HG02798 (cell line): ENCODE measurements around the gene TCP11L1.
"Not testable (repeated sequence)": the region's sequence is repeated elsewhere in the genome, so short reads cannot be mapped to it uniquely, and the experiment has no call there.

Source experiments
- ATAC-seq: cut with Tn5 transposase; IDR thresholded peaks from one replicate; pipeline ENCODE4 v1.9.1; 2021; ENCODE audit warnings: mild to moderate bottlenecking; ENCODE audit not compliant: unreplicated experiment, poor library complexity

Gene TCP11L1

GRCh38 chr11:33064033-33064825, 24.9 kb downstream of the TCP11L1 start:
- no peak for ATAC-seq

GRCh38 chr11:33064866-33065265, 25.5 kb downstream of the TCP11L1 start:
- ATAC-seq = no peak

- ATAC-seq = peak; percentile 58
These were observed 26.2 kb downstream of the TCP11L1 start for GRCh38 chr11:33065445-33066178.

DNA sequence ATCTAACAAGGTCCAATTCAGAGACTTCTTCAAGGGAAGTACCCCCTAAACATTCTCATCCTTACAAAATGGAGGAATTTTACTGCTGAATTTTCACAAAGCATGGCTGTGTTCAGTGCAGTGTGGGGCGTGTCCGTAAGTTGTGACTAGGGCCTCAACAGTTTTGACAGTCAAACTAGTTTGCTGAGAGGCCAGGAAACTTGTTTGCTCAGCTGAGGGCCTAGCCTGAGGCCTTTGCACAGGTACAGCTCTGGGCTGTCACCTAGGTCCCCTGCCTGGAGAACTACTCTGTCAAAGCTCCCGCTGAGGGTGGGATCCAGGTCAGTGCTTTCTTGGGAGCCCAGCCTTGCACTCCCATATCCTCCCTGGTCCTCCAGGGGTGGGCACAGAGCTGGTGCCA, 27.9 kb downstream of the TCP11L1 start:
- no peak for ATAC-seq

DNA sequence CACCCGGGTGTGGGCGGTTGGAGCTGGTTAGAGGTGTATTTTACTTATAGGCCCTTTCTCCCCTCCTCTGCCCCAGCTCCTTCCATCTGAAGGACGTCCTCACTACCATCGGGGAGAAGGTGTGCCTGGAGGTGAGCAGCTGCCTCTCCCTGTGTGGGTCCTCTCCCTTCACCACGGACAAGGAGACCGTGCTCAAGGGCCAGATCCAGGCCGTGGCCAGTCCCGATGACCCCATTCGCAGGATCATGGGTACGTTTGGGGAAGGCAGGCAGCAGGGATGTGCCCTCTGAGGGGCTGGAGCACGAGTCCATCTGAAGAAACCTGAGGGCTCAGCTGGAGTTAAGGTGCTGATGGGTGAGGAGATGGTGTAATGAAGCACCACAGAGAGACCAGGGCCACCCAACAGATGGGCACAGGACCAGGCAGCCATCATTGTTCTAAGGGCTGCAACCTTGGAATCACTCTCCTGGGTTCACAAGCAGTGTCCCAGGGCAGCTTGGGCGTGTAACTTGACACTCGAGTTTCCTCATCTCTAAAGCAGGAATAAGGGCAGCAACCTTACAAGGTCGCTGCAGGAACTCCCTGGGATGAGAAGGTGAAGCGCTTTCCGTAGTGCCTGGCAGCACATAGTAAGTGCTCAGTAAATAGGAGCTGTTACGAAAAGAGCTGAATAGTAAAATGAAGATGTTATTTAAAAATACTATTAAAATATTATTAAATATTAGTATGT, 29.4 kb downstream of the TCP11L1 start:
- ATAC-seq = no peak

- ATAC-seq = no peak
These were observed 33.1 kb downstream of the TCP11L1 start for GRCh38 chr11:33072465-33072864.

DNA sequence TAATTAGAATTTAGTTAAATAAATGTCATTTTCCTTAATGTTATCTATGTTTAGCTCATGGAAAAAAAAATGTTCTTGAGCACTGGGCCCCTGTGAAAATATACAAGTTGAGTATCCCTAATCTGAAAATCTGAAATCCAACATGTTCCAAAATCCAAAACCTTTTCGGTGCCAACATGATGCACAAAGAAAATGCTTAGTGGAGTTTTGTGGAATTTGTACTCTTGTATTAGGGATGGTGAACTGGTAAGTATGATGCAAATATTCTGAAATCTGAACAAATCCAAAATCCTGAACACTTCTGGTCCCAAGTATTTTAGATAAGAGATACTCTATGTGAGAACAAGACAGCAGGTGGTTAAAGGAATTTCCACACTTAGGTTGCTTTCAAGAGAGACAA, 44.5 kb downstream of the TCP11L1 start:
- ATAC-seq = no peak

- no peak for ATAC-seq
These were observed 46.6 kb downstream of the TCP11L1 start for GRCh38 chr11:33086017-33086416.

DNA sequence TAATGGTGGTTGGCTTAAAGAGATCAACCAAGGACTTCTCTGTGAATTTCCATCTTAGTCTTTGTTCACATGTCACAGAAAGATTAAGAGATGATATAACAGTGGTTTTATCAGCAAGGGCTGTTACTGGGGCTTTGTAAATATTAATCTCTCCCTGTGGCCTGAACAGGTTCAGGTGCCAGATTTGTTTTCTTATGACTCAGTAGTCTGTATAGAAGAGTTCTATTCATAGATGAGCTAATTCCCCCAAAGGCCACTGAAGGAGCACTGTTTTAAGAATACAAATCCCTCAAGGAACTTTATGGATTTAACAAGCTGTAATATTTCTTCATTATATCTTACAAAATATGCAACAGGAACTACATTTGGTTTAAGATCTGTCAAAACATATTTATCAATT, 50.4 kb downstream of the TCP11L1 start:
- no peak for ATAC-seq

GRCh38 chr11:33094157-33094556, 54.8 kb downstream of the TCP11L1 start:
- no peak for ATAC-seq

- no peak for ATAC-seq
These were observed 64.5 kb downstream of the TCP11L1 start for GRCh38 chr11:33103836-33104235.

GRCh38 chr11:33109294-33109895, 70.0 kb downstream of the TCP11L1 start:
- ATAC-seq = no peak

DNA sequence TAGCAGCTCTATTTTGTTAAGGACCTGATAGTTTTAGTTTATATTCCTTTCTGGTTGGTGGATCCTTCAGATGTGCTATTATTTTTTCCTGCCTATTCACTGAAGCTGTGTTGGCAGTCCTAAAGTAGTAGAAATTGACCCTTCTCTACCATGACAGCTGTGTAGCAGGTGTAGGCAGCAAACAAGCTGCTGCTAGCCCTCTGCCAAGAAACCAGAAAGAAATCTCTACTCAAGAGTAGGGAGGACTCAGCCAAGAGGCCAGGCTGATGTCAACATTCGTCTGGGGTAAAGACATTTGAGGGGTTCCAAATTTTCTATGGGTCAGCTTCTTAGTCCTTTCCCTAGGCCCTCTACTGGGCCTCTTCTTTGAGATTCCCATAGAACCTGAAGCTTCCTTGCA, 70.7 kb downstream of the TCP11L1 start:
- ATAC-seq = no peak

GRCh38 chr11:33116535-33116934, 77.2 kb downstream of the TCP11L1 start:
- no peak for ATAC-seq

DNA sequence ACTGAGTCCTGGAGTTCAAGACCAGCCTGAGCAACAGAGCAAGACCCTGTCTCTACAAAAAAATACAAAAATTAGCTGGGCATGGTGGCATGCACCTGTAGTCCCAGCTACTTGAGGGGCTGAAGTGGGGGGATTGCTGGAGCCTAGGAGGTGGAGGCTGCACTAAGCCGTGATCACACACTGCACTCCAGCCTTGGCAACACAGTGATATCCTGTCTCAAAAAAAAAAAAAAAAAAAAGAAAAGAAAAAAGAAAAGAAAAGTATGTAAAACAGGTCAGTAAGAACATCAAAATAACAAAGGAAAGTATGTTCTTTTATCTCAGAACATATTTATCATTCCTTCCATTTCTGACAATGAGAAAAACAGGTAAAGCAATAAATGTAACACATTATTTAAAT, 83.3 kb downstream of the TCP11L1 start:
- ATAC-seq = not testable (repeated sequence)
